Measurements from ENCODE around the gene GAL. TPM values are rescaled to one million over a fixed set of nuclear protein-coding genes. Genes with fewer than 3 reads are reported as not detected.

The GAL gene
- total and polyA plus RNA-seq, 3 donors from 2014 or later: 1.1 to 1.3 TPM; not detected in 1

GRCh38 chr11:68646832-68647231 lies 37.5 kb upstream of the GAL start:
- TF ChIP-seq CTCF (IDR thresholded peaks at IDR 0.05): no peak
- TF ChIP-seq POLR2A (IDR thresholded peaks at IDR 0.05): no peak
- no peak overlapping the region for H3K4me3 ChIP-seq
- no peaks in the 10 kb centered on the region for H3K9me3 ChIP-seq
- H3K4me1 ChIP-seq: no peaks in the 10 kb centered on the region
- H3K27me3 ChIP-seq: no peaks in the 10 kb centered on the region
- H3K27ac ChIP-seq: no peak overlapping the region
- 100% methylated on average over 1 of the region's 1 CpG for WGBS, 2 donors
- intact Hi-C loops (cut with DNase I; ENCODE audit: low total_unique reads): no loop called here
- H3K36me3 ChIP-seq (ENCODE audit: low read depth, missing control alignments): no peaks in the 10 kb centered on the region
- no peak for DNase-seq

- 35 to 66% methylated on average over 37 to 38 of the region's 38 CpGs for WGBS, 2 donors
- no peak for DNase-seq
- H3K27ac ChIP-seq: no peak overlapping the region
- no peaks in the 10 kb centered on the region for H3K27me3 ChIP-seq
- no peak for TF ChIP-seq POLR2A (IDR thresholded peaks at IDR 0.05)
- no peak for TF ChIP-seq CTCF (IDR thresholded peaks at IDR 0.05)
- intact Hi-C loops (cut with DNase I; ENCODE audit: low total_unique reads): no loop called here
- H3K9me3 ChIP-seq: no peaks in the 10 kb centered on the region
- H3K4me3 ChIP-seq: peak overlapping the region in 1 of 2 donors; percentile 47
- H3K36me3 ChIP-seq (ENCODE audit: low read depth, missing control alignments): no peaks in the 10 kb centered on the region
- no peaks in the 10 kb centered on the region for H3K4me1 ChIP-seq
Measured at GRCh38 chr11:68649851-68650555, 34.3 kb upstream of the GAL start.

GRCh38 chr11:68650801-68651200 lies 33.5 kb upstream of the GAL start:
- Histone ChIP-seq H3K27me3 (no peaks in the 10 kb centered on the region), H3K4me3 (no peak overlapping the region), H3K27ac (no peak overlapping the region), H3K4me1 (no peaks in the 10 kb centered on the region), H3K36me3 (ENCODE audit: low read depth, missing control alignments) (no peaks in the 10 kb centered on the region), H3K9me3 (no peaks in the 10 kb centered on the region)
- intact Hi-C loops (cut with DNase I; ENCODE audit: low total_unique reads): no loop called here
- no peak for TF ChIP-seq POLR2A (IDR thresholded peaks at IDR 0.05)
- no peak for TF ChIP-seq CTCF (IDR thresholded peaks at IDR 0.05)
- DNase-seq: no peak
- 80 to 89% methylated on average over 10 to 14 of the region's 14 CpGs for WGBS, 2 donors

- intact Hi-C loops (cut with DNase I; ENCODE audit: low total_unique reads): no loop called here
Measured at GRCh38 chr11:68651208-68651984, 32.9 kb upstream of the GAL start.

More at GRCh38 chr11:68651208-68651984, 32.9 kb upstream of the GAL start:
- Histone ChIP-seq H3K4me1 (no peaks in the 10 kb centered on the region), H3K9me3 (no peaks in the 10 kb centered on the region), H3K27ac (no peak overlapping the region), H3K4me3 (no peak overlapping the region), H3K36me3 (ENCODE audit: low read depth, missing control alignments) (no peaks in the 10 kb centered on the region), H3K27me3 (no peaks in the 10 kb centered on the region)
- DNase-seq: no peak
- WGBS, 2 donors: 46 to 60% methylated on average over 15 to 22 of the region's 22 CpGs
- TF ChIP-seq CTCF (IDR thresholded peaks at IDR 0.05) (no peak), POLR2A (IDR thresholded peaks at IDR 0.05) (no peak)
